DMS114 treated with DMSO at 0.1 percent for 48 hours (cell line): ENCODE data around the gene COL11A1.
"Not testable (repeated sequence)": the region's sequence is repeated elsewhere in the genome, so short reads cannot be mapped to it uniquely, and the experiment has no call there.

Source experiments
- DNase-seq: peaks from one replicate; lab custom pipeline; 2025; ENCODE audit not compliant: unreplicated experiment; lab: John Stamatoyannopoulos, UW

Gene COL11A1

GRCh38 chr1:102838016-102838415, 270.3 kb downstream of the COL11A1 start:
- no peak for DNase-seq

- DNase-seq, result no peak
Measured at GRCh38 chr1:102837551-102837950, 270.8 kb downstream of the COL11A1 start.

GRCh38 chr1:102836991-102837390, 271.3 kb downstream of the COL11A1 start:
- no peak for DNase-seq

- DNase-seq, result no peak
Measured at GRCh38 chr1:102834688-102835320, 273.5 kb downstream of the COL11A1 start.

GRCh38 chr1:102833151-102833550, 275.2 kb downstream of the COL11A1 start:
- no peak for DNase-seq

- not testable (repeated sequence) for DNase-seq
Measured at GRCh38 chr1:102826706-102827105, 281.6 kb downstream of the COL11A1 start.
